SU-DHL-6 (cell line): ENCODE measurements around the gene EHMT2.

Experiments
- CTCF ChIP-seq: fragments of 200-600 bp; sonication (generic); IDR thresholded peaks from one replicate; pipeline ENCODE4 v1.5.1; 2017; ENCODE audit warnings: antibody characterized with exemption, mild to moderate bottlenecking, low read length, moderate library complexity; ENCODE audit not compliant: insufficient read depth, poor library complexity, severe bottlenecking
- EZH2phosphoT487 ChIP-seq: fragments of 200-600 bp; sonication (generic), shearing (Covaris generic); conservative IDR thresholded peaks from 2 replicates; pipeline ENCODE4 v1.6.1; 2018; ENCODE audit warnings: mild to moderate bottlenecking, antibody characterized with exemption, low read length, moderate library complexity, mixed read lengths

- TF ChIP-seq CTCF: no peak
- no peak for TF ChIP-seq EZH2phosphoT487
These were observed 2.6 kb upstream of the EHMT2 start for GRCh38 chr6:31899882-31900722.
